NCI-H774 (cell line): ENCODE results near the gene PIP5KL1.

Experiments
- DNase-seq: peaks from one replicate; lab custom pipeline; 2025; lab: John Stamatoyannopoulos, UW

Gene PIP5KL1

DNA sequence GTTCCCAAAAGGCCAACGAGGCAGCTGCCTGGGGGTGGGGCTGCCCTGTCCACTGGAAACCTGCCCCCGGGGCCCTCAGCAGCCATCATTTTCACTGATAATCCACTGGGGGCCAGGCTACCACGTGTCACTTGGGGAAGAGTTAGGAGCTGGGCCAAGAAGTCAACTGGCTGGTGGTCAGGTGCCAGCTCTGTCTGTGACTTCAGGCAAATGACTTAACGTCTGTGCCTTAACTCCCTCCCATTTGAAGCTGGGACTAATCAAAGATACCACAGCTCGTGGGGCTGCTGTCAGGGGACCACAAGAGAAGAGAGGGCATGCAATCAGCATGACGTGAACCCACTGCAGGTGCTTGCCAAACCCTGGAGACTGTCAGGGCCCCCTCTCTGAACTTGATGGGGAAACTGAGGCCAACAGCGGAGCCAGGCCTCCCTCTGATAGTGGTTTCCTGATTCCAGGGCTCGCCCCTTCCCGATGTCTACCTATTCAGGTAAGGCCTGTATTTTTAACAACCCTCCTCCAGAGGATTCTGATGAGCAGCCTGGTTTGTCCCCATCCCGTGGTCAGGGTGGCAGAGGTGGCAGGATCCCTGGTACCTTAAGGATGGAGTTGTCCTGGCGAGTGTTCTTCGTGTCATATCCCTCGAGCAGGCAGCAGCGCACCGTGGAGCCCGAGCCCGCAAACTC is 19.4 kb upstream of the PIP5KL1 start:
- no peak for DNase-seq

- DNase-seq: no peak
These were observed 17.5 kb upstream of the PIP5KL1 start for GRCh38 chr9:127947841-127948710.

DNA sequence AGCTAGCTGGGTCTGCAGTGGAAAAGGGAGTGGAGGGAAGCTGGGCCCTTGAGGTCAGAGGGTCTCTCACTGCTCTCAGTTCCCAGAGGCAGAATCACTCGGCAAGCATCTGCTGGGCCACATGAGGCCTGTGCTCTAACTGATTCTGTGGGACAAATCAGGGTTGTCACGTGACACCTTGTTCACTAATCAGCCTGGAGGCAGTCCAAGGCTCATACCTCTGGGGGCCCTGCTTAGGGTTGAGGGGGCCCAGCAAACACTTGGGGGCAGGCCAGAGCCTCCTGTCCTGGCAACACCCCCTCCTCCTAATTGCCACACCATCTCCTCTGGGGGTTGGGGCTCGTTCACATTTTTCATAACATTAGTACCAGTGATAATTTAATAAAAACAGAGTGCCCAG is 16.2 kb upstream of the PIP5KL1 start:
- DNase-seq: no peak

DNA sequence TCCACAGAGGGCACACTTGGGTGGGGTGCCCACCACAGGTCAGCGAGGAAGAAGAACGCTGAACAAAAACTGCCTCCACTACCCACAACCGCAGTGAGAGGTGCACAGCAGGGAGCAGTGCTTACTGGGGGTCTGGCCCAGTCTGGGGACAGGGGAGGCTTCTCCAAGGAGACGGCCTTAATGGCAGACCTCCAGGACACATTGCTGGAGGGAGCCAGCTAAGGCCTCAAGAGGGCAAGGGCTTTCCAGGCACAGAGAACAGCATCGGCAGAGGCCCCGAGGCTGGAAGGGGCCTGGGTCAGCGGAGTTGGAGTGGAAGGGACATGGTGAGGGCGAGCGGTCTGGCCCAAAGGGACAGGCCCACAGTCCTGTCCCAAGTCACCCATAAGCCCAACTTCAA is 15.4 kb upstream of the PIP5KL1 start:
- DNase-seq: no peak

- no peak for DNase-seq
These were observed 14.8 kb upstream of the PIP5KL1 start for GRCh38 chr9:127945338-127945737.

- no peak for DNase-seq
These were observed 14.1 kb upstream of the PIP5KL1 start for GRCh38 chr9:127944586-127945218.

- DNase-seq: peak; percentile 85
These were observed 13.2 kb upstream of the PIP5KL1 start for GRCh38 chr9:127943731-127944144.

- DNase-seq: no peak
These were observed 12.6 kb upstream of the PIP5KL1 start for GRCh38 chr9:127943011-127943662.

- peak; percentile 28 for DNase-seq
These were observed 11.8 kb upstream of the PIP5KL1 start for GRCh38 chr9:127942216-127943010.

GRCh38 chr9:127941961-127942215 is 11.3 kb upstream of the PIP5KL1 start:
- DNase-seq: no peak

DNA sequence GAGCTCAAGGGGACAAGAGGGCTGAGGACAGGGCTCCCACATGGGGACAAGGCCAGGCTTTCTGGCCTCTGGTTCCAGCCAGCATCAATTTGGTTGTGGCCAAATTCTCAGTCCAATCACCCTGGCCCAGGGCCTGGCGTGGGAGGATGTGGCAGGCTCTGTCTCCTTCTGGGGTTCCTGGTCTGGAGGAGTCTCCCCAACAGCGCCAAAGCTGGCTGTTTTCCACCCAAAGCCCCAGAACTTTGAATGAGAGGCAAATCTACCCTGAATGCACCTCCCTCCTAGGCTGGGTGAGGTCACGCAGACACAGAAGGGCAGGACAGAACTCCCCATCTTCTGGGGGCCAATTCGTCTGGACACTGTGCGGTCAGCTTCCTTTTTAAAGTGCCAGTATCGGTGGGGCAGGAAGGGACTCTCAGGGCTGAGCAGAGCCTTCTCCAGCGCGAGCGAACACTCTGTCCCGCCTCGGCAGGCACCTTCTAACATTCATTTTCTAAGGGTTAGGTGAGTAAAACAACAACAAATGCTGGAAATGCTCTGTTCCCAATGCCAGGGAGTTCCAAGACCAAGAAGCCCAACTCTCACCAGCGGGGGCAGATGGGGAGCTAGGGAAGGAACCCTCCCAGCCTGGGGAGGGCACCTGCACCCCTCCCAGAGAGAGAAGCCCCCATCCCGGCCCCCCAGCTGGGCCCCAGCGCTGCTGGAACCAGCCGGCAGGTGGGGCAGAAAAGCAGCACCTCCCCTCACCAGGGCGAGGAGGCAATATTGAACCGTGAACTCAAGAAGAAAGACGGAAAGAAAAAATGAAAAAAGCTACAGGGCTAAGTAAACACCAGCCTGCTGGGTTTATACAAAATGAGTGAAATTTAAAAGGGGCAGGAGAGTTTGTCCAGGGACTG is 10.7 kb upstream of the PIP5KL1 start:
- no peak for DNase-seq

- no peak for DNase-seq
These were observed 10.0 kb upstream of the PIP5KL1 start for GRCh38 chr9:127940593-127940992.

GRCh38 chr9:127938298-127938690 is 7.7 kb upstream of the PIP5KL1 start:
- DNase-seq: no peak

GRCh38 chr9:127937388-127938297 is 7.1 kb upstream of the PIP5KL1 start, which contains the start of gene DPM2:
Gene DPM2 (minus strand): TSS chr9:127937854. CDS start chr9:127937820, 34 bp downstream.
- peak; percentile 86 for DNase-seq

GRCh38 chr9:127937056-127937387 is 6.4 kb upstream of the PIP5KL1 start:
- no peak for DNase-seq

GRCh38 chr9:127936347-127936852 is 5.8 kb upstream of the PIP5KL1 start:
- no peak for DNase-seq

DNA sequence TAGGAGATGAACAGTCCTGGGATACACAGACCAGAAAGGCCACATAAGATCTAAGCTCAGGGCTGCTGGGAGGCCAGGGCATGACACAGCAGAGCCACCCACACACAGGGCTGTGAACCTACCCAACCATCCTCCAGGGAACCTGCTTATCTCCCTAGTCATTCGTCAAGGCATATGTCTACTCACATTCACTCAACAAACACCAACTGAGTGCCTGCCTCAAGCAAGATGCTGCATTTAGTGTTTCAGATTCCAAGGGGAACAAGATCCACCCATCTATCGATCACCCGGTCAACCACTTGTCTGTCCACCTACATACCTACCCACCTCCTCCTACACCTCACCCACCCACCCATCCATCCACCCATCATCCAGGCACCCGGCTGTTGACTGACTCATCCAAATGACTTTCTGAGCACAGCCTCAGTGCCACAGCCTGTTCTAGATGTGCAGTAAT is 5.2 kb upstream of the PIP5KL1 start:
- no peak for DNase-seq

DNA sequence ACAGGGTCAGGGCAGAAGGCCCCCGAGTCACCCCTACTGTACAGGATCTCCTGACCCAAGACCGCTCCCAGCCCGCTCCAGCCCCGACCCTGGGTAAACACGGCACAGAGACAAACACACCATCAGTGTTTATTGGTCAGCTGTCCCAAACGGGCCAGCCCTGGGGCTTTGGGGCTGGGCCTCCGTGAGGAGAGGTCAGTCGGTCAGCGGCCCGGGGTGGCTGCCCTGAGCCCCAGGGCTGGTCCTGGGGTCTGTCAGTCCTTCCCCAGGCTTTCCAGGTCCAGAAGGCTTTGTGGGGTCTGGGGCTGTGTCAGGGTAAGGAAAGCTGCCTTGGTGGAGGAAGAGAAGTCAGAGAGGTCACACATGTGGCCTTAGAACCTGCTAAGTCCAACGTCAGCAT is 4.4 kb upstream of the PIP5KL1 start:
- no peak for DNase-seq

- DNase-seq: no peak
These were observed 3.7 kb upstream of the PIP5KL1 start for GRCh38 chr9:127934248-127934647.
